Measurements from ENCODE around the gene OSBPL9.
"Not testable (repeated sequence)": the region's sequence is repeated elsewhere in the genome, so short reads cannot be mapped to it uniquely, and the experiment has no call there.

The OSBPL9 gene

DNA sequence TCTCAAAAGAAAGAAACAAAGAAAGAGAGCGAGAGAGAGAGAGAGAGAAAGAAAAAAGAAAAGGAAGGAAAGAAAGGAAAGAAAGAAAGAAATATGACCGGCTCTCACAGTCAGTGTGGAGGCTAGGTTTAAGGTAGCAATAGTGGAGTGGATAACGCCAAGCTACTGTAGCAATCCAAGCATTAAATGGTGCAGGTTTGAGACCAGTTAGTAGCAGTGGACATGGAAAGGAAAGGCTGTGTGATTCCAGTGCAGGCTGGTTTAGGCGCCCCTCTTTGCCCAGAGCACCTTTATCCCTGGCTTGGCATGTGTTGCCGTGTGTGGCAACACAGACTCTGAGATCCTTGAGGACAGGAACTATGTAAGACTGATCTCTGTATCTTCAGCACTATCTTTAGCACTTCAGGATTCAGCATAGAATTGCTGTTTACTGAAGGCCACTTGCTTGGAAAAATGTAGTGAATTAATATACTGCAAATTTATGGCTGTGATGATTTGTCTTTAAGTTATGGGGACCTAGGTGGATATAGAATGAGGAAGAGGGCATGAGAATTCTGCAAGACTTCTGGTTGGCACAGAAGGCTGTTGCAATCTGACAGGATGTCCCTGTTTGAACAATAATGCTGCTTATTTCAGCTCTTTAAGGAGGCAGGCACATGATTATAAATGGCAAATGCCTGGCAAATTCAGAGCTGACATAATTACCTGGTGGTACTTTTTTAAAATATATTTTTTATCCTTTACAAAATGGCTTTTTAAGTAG, 10.8 kb upstream of the OSBPL9 start:
- Histone ChIP-seq H3K4me1 (ENCODE audit: control insufficient read depth, insufficient read depth, low read length, poor library complexity, severe bottlenecking) (no peaks in the 10 kb centered on the region), H3K36me3 (ENCODE audit: control insufficient read depth, insufficient read depth, low read length) (no peaks in the 10 kb centered on the region), H3K27me3 (replicated peaks; ENCODE audit: control insufficient read depth, insufficient read depth, low read length, poor library complexity, severe bottlenecking) (no peaks in the 10 kb centered on the region), H3K9me3 (ENCODE audit: control insufficient read depth, low read length) (no peaks in the 10 kb centered on the region), H3K4me3 (ENCODE audit: insufficient read depth, low read depth, low read length, poor library complexity, severe bottlenecking) (no peak overlapping the region), H3K27ac (ENCODE audit: insufficient read depth, low read length, poor library complexity, severe bottlenecking) (no peak overlapping the region)
- DNase-seq, result no peak

GRCh38 chr1:51607681-51608095, 9.2 kb upstream of the OSBPL9 start:
- Histone ChIP-seq H3K4me1 (ENCODE audit: control insufficient read depth, insufficient read depth, low read length, poor library complexity, severe bottlenecking) (no peaks in the 10 kb centered on the region), H3K36me3 (ENCODE audit: control insufficient read depth, insufficient read depth, low read length) (no peaks in the 10 kb centered on the region), H3K9me3 (ENCODE audit: control insufficient read depth, low read length) (no peaks in the 10 kb centered on the region), H3K4me3 (ENCODE audit: insufficient read depth, low read depth, low read length, poor library complexity, severe bottlenecking) (no peak overlapping the region), H3K27me3 (replicated peaks; ENCODE audit: control insufficient read depth, insufficient read depth, low read length, poor library complexity, severe bottlenecking) (no peaks in the 10 kb centered on the region), H3K27ac (ENCODE audit: insufficient read depth, low read length, poor library complexity, severe bottlenecking) (no peak overlapping the region)
- DNase-seq, result no peak

GRCh38 chr1:51610104-51610503, 6.8 kb upstream of the OSBPL9 start:
- not testable (repeated sequence) for H3K27ac ChIP-seq (ENCODE audit: insufficient read depth, low read length, poor library complexity, severe bottlenecking); DNase-seq; H3K27me3 ChIP-seq (replicated peaks; ENCODE audit: control insufficient read depth, insufficient read depth, low read length, poor library complexity, severe bottlenecking); H3K9me3 ChIP-seq (ENCODE audit: control insufficient read depth, low read length); H3K4me3 ChIP-seq (ENCODE audit: insufficient read depth, low read depth, low read length, poor library complexity, severe bottlenecking); H3K36me3 ChIP-seq (ENCODE audit: control insufficient read depth, insufficient read depth, low read length); H3K4me1 ChIP-seq (ENCODE audit: control insufficient read depth, insufficient read depth, low read length, poor library complexity, severe bottlenecking)

- Histone ChIP-seq H3K9me3 (ENCODE audit: control insufficient read depth, low read length) (no peaks in the 10 kb centered on the region), H3K27ac (ENCODE audit: insufficient read depth, low read length, poor library complexity, severe bottlenecking) (no peak overlapping the region)
- DNase-seq, result no peak
These were observed 6.3 kb upstream of the OSBPL9 start for GRCh38 chr1:51610637-51611036.

GRCh38 chr1:51612447-51612961, 4.4 kb upstream of the OSBPL9 start:
- Histone ChIP-seq H3K27me3 (replicated peaks; ENCODE audit: control insufficient read depth, insufficient read depth, low read length, poor library complexity, severe bottlenecking) (no peaks in the 10 kb centered on the region), H3K27ac (ENCODE audit: insufficient read depth, low read length, poor library complexity, severe bottlenecking) (no peak overlapping the region), H3K9me3 (ENCODE audit: control insufficient read depth, low read length) (no peaks in the 10 kb centered on the region), H3K36me3 (ENCODE audit: control insufficient read depth, insufficient read depth, low read length) (no peaks in the 10 kb centered on the region), H3K4me3 (ENCODE audit: insufficient read depth, low read depth, low read length, poor library complexity, severe bottlenecking) (no peak overlapping the region), H3K4me1 (ENCODE audit: control insufficient read depth, insufficient read depth, low read length, poor library complexity, severe bottlenecking) (peaks cover 10% of the 10 kb centered on the region)
- no peak for DNase-seq

More at GRCh38 chr1:51610637-51611036, 6.3 kb upstream of the OSBPL9 start:
- no peak overlapping the region for H3K4me3 ChIP-seq (ENCODE audit: insufficient read depth, low read depth, low read length, poor library complexity, severe bottlenecking)
- H3K36me3 ChIP-seq (ENCODE audit: control insufficient read depth, insufficient read depth, low read length), result no peaks in the 10 kb centered on the region
- H3K4me1 ChIP-seq (ENCODE audit: control insufficient read depth, insufficient read depth, low read length, poor library complexity, severe bottlenecking), result no peaks in the 10 kb centered on the region
- H3K27me3 ChIP-seq (replicated peaks; ENCODE audit: control insufficient read depth, insufficient read depth, low read length, poor library complexity, severe bottlenecking), result no peaks in the 10 kb centered on the region

DNA sequence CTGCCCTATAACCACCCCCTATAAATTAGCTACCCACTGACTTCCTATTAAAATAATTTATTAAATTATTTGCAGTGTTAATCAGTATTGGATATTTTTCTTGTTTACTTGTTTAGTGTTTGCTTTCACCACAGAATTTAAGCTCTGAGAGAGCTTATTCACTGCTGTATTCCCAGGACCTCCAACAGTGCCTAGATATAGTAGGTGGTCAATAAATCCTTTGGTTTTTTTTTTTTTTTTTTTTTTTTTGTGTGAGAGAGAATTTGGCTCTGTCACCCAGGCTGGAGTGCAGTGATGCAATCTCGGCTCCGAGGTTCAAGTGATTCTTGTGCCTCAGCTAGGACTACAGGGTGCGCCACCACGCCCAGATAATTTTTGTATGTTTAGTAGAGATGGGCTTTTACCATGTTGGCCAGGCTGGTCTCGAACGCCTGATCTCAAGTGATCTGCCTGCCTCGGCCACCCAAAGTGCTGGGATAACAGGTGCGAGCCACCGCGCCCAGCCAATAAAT, 1.1 kb upstream of the OSBPL9 start:
- Histone ChIP-seq H3K4me3 (ENCODE audit: insufficient read depth, low read depth, low read length, poor library complexity, severe bottlenecking) (no peak overlapping the region), H3K27ac (ENCODE audit: insufficient read depth, low read length, poor library complexity, severe bottlenecking) (no peak overlapping the region), H3K36me3 (ENCODE audit: control insufficient read depth, insufficient read depth, low read length) (no peaks in the 10 kb centered on the region), H3K4me1 (ENCODE audit: control insufficient read depth, insufficient read depth, low read length, poor library complexity, severe bottlenecking) (peaks cover 16% of the 10 kb centered on the region), H3K9me3 (ENCODE audit: control insufficient read depth, low read length) (no peaks in the 10 kb centered on the region), H3K27me3 (replicated peaks; ENCODE audit: control insufficient read depth, insufficient read depth, low read length, poor library complexity, severe bottlenecking) (no peaks in the 10 kb centered on the region)
- no peak for DNase-seq

GRCh38 chr1:51616490-51616889, 402 bp upstream of the OSBPL9 start:
- no peaks in the 10 kb centered on the region for H3K9me3 ChIP-seq (ENCODE audit: control insufficient read depth, low read length)
- DNase-seq, result no peak
- H3K36me3 ChIP-seq (ENCODE audit: control insufficient read depth, insufficient read depth, low read length), result no peaks in the 10 kb centered on the region
- peak overlapping the region; percentile 34 for H3K4me3 ChIP-seq (ENCODE audit: insufficient read depth, low read depth, low read length, poor library complexity, severe bottlenecking)
- H3K4me1 ChIP-seq (ENCODE audit: control insufficient read depth, insufficient read depth, low read length, poor library complexity, severe bottlenecking), result peaks cover 16% of the 10 kb centered on the region
- H3K27me3 ChIP-seq (replicated peaks; ENCODE audit: control insufficient read depth, insufficient read depth, low read length, poor library complexity, severe bottlenecking), result no peaks in the 10 kb centered on the region
- H3K27ac ChIP-seq (ENCODE audit: insufficient read depth, low read length, poor library complexity, severe bottlenecking), result no peak overlapping the region

- no peaks in the 10 kb centered on the region for H3K36me3 ChIP-seq (ENCODE audit: control insufficient read depth, insufficient read depth, low read length)
- H3K27me3 ChIP-seq (replicated peaks; ENCODE audit: control insufficient read depth, insufficient read depth, low read length, poor library complexity, severe bottlenecking), result no peaks in the 10 kb centered on the region
- H3K4me3 ChIP-seq (ENCODE audit: insufficient read depth, low read depth, low read length, poor library complexity, severe bottlenecking), result no peak overlapping the region
- H3K27ac ChIP-seq (ENCODE audit: insufficient read depth, low read length, poor library complexity, severe bottlenecking), result no peak overlapping the region
- peaks cover 16% of the 10 kb centered on the region for H3K4me1 ChIP-seq (ENCODE audit: control insufficient read depth, insufficient read depth, low read length, poor library complexity, severe bottlenecking)
- no peak for DNase-seq
- H3K9me3 ChIP-seq (ENCODE audit: control insufficient read depth, low read length), result no peaks in the 10 kb centered on the region
These were observed 1.8 kb downstream of the OSBPL9 start for GRCh38 chr1:51618715-51619114.

GRCh38 chr1:51620470-51620869, 3.6 kb downstream of the OSBPL9 start:
- Histone ChIP-seq H3K4me1 (ENCODE audit: control insufficient read depth, insufficient read depth, low read length, poor library complexity, severe bottlenecking) (peaks cover 16% of the 10 kb centered on the region), H3K27me3 (replicated peaks; ENCODE audit: control insufficient read depth, insufficient read depth, low read length, poor library complexity, severe bottlenecking) (no peaks in the 10 kb centered on the region)
- no peak for DNase-seq

GRCh38 chr1:51621161-51621560, 4.3 kb downstream of the OSBPL9 start:
- DNase-seq, result no peak
- no peaks in the 10 kb centered on the region for H3K9me3 ChIP-seq (ENCODE audit: control insufficient read depth, low read length)
- H3K27ac ChIP-seq (ENCODE audit: insufficient read depth, low read length, poor library complexity, severe bottlenecking), result no peak overlapping the region
- no peak overlapping the region for H3K4me3 ChIP-seq (ENCODE audit: insufficient read depth, low read depth, low read length, poor library complexity, severe bottlenecking)
- H3K27me3 ChIP-seq (replicated peaks; ENCODE audit: control insufficient read depth, insufficient read depth, low read length, poor library complexity, severe bottlenecking), result no peaks in the 10 kb centered on the region
- H3K36me3 ChIP-seq (ENCODE audit: control insufficient read depth, insufficient read depth, low read length), result no peaks in the 10 kb centered on the region
- peaks cover 16% of the 10 kb centered on the region for H3K4me1 ChIP-seq (ENCODE audit: control insufficient read depth, insufficient read depth, low read length, poor library complexity, severe bottlenecking)

More at GRCh38 chr1:51620470-51620869, 3.6 kb downstream of the OSBPL9 start:
- H3K36me3 ChIP-seq (ENCODE audit: control insufficient read depth, insufficient read depth, low read length), result no peaks in the 10 kb centered on the region
- no peaks in the 10 kb centered on the region for H3K9me3 ChIP-seq (ENCODE audit: control insufficient read depth, low read length)
- no peak overlapping the region for H3K4me3 ChIP-seq (ENCODE audit: insufficient read depth, low read depth, low read length, poor library complexity, severe bottlenecking)
- H3K27ac ChIP-seq (ENCODE audit: insufficient read depth, low read length, poor library complexity, severe bottlenecking), result no peak overlapping the region
